Measurements from ENCODE around the gene ABO.
A peak's percentile ranks its signal among the peaks of the same experiment; 100 is the strongest.
"Not testable (repeated sequence)": the region's sequence is repeated elsewhere in the genome, so short reads cannot be mapped to it uniquely, and the experiment has no call there.

Gene ABO

DNA sequence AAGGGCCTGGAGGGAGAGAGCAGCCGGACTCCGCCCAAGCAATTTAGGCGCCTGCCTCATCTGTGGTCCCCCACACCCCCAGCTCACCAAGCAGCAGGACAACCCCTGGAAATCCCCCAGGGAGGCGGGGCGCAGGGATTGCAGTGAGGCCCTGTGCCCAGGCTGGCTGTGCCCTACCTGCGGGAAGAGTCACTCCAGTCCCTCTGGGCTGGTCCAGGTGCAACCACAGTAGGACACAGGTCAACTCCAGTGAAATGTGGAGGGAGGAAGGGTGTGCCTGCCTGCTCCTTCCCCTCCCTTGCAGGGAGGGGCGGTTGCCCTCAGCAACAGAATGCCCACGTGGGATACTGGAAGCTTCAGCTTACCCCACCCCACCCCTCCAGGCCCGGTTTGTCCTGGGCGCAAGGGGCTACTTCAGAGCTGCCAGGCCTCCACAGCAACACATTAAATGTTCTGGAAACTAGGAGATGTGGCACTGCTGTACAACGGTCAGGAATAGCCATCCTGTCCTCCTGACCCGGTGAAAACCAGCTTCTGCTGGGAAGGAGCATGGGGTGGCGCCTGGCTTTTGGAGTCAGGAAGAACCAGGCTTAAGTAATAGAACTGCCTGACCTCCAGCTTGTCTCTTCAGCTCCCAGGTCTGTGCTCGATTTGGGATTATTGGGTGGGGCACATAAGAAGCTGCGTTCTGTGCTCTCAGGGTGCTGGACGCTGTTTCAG lies 22.5 kb downstream of the ABO start:
- intact Hi-C loops (cut with DNase I): no loop called here
- DNase-seq: peak in 1 of 42 donors; percentile 19

DNA sequence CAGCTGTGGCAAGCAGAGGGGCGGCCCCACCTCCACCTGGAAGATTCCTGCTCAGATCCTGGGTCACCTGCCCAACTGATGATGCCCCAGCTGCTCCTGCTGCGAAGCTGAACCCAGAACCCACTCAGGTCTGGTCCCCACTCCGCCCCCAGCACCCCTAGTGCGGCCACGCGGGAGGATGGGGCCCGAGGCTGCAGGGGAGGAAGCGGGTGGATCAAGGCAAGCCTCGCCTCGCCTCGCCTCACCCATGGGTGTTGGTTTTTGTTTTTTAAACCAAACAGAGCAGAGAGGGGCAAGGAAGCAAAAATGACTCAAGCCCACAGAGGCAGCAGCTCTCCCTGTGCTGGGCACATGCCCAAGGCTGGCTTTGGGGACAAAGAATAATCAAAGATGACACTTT lies 23.2 kb downstream of the ABO start:
- peak in 1 of 42 donors; percentile 6 for DNase-seq
- intact Hi-C loops (cut with DNase I): no loop called here

DNA sequence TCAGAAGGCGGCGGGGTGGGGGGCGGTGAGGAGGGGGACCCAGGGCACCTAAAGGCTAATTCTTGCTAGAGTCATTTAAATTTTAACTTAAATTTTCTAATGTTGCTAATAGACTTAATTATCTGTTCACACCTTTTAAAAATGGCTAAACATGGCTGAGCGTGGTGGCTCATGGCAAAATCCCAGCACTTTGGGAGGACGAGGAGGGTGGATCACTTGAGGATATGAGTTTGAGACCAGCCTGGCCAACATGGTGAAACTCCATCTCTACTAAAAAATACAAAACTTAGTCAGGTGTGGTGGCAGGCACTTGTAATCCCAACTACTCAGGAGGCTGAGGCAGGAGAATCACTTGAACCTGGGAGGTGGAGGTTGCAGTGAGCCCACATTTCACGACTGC lies 23.8 kb downstream of the ABO start:
- intact Hi-C loops (cut with DNase I): not testable (repeated sequence)
- peak in 1 of 42 donors; percentile 7 for DNase-seq

DNA sequence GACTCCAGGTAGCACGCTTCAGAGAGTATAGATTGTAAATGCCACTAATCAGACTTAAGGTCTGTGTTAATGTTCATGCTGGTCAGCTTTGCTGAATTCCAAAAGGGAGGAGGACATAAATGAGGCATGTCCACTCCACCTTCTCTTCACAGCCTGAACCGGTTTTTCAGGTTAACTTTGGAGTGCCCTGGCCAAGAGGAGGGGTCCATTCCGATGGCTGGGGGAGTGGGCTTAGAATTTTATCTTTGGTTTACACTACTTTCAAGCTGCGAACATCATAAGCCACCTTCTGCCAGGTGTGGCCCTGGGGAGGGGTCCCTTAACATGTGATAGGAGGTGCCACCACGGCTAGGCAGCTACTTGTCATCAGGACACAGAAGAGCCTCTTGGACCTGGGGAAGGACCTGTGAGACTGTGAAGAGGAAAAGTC lies 24.2 kb downstream of the ABO start:
- intact Hi-C loops (cut with DNase I): no loop called here
- no peak for DNase-seq

DNA sequence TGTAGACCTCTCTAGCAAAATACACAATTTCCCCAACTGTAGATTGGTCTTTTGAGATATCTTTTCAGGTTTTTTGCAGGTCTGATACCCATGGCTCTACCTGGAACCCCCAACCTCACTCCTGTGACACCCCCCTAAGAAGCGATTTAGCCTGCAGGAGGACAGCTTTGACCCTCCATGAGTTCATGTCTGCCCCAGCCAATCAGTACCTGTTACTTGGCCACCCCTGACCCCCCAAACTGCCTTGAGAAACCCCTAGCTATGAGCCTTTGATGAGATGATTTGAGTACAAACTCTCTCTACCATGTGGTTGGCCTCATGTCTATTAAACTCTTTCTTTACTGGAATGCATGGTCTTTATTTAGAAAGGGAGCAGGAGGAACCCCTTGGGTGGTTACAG lies 25.7 kb downstream of the ABO start:
- no peak for DNase-seq
- intact Hi-C loops (cut with DNase I): no loop called here

DNA sequence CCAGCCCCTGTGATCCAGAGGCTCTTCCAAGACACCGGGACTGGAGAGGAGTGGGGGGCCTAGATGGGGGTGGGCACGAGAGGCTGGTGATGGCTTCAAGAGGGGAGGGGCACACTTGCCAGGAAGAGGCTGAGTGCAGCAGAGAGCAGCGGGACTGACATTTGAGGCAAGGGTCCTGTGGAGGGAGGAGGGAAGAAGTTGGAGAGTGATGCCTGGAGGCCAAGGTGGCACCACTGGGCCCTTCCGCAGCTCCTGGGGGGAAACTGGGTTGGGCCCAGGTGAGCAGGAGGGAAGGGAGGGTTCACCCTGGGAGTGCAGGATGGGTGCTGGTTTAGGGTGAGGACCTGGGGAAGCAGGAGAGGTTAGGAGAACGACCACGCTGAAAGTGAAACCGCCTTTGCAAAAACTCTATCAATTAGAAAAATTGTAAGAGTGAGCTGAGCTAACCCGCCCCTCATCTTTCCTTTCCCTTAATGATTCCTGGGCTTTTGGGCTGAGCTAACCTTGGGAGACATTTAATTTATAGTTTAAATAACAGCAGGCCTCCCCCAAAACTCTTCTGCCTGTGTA lies 26.2 kb downstream of the ABO start:
- intact Hi-C loops (cut with DNase I): no loop called here
- DNase-seq: no peak

DNA sequence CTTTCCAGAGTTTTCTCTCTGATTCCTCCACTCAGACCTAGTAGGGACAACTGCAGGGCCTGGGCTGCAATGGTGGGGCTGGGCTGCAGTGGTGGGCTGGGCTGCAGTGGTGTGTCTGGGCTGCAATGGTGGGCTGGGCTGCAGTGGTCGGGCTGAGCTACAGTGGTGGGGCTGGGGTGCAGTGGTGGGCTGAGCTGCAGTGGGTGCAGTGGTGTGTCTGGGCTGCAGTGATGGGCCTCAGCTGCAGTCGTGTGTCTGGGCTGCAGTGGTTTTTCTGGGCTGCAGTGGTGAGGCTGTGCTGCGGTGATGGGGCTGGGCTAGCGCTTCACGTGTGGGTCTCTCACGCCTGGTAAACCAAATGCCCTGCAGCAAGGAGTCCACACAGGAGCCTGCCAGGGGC lies 27.4 kb downstream of the ABO start:
- DNase-seq: peak in 1 of 42 donors; percentile 5
- intact Hi-C loops (cut with DNase I): no loop called here

DNA sequence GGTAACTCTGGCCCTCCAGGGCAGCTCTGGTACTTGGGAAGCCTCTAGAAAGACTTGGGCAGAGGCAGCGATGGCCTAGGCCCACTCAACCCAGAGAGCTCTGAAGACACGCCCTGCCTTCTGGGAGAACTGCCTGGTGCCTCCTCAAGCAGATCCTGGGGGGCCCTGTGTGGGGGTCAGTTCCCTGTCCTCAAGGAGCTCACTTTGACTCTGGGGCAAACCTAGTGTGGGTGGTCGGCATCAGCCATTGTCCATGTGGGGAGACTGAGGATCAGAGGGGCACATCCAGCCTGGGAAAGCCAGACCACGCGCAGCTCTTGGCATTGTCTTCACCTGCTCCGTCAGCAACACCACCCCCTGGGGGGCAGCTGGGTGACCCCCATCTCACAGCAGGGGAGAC lies 28.0 kb downstream of the ABO start:
- intact Hi-C loops (cut with DNase I): no loop called here
- peak in 1 of 42 donors; percentile 10 for DNase-seq

DNA sequence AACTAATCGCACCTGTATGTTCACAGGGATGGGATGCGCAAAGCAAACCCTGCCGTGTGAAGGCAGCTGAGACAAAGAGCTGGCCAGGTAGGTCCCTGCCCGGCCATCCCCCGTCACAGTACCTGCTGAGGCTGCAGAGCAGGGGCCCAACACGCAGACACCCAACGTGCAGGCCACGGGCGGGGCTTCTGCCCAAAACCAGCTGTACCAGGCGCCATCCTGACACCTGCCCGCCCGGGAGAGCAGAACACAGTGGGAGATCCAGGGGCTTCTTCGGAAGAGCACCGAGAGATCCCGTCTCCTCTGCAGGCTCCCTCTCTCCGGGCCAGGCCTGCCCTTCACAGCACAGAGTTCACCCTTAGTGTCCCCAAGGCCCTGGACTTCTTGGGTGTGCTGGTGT lies 28.4 kb downstream of the ABO start:
- DNase-seq: peak in 1 of 42 donors; percentile 14
- intact Hi-C loops (cut with DNase I): no loop called here

DNA sequence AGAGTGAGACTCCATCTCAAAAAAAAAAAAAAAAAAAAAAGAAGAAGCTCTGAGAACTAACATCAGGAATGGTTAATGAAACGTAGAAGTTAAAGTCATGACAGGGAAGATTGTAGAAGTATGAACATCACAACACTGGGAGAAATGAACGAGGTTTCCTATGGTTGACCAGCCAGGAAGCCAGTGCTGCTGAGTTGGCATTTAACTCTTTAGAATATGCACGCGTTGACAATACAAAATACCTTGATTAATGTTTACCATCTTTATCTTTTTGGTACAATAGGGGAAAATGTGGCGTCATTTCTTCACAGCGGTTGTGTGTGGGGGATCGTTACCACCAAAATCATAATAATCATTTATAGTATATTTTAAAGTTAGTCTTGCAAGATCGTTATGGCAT lies 32.0 kb downstream of the ABO start:
- intact Hi-C loops (cut with DNase I): no loop called here
- DNase-seq: no peak

DNA sequence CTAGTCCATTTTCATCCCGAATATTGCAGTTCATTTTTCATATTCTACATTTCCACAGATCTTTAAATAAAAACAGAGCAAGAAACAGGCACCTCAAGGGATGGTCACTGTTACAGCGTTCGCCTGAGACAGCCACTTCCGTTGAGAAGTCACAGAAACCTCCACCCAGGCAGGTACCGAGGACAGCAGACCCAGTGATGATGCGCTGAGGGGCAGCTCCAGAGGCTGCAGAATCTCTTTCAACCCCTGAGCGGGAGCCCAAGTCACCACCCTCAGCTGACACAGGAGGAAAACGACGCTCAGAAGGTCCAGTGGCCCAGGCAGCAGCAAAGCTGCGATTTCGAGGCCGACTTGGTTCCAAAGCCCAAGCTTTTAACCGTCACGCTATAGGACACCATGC lies 32.8 kb downstream of the ABO start:
- no peak for DNase-seq
- intact Hi-C loops (cut with DNase I): no loop called here

DNA sequence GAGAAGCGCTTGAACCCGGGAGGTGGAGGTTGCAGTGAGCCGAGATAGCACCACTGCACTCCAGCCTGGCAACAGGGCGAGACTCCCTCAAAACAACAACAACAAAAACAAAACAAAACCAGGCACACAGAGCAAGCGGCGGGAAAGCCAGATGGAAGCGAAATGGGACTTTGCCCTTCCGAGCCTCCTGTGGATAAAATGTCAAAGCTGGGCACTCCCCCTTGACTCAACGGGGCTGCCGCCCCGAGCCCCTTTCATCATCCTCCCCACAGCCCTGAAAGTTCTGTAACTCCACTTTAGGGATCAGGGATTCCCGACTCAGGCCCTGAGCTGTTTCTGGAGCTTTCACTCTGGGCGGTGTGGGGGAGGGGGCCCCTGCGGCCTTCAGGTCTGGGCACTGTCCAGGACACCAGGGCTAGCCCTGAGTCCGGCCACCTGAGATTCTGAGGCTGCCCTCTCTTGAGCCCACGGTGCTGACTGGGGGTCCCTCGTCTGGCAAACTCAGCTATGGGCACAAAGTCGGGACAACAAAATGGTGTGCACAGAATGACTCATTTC lies 35.4 kb downstream of the ABO start:
- intact Hi-C loops (cut with DNase I): no loop called here
- peak in 2 of 42 donors; percentile 6 to 8 for DNase-seq

DNA sequence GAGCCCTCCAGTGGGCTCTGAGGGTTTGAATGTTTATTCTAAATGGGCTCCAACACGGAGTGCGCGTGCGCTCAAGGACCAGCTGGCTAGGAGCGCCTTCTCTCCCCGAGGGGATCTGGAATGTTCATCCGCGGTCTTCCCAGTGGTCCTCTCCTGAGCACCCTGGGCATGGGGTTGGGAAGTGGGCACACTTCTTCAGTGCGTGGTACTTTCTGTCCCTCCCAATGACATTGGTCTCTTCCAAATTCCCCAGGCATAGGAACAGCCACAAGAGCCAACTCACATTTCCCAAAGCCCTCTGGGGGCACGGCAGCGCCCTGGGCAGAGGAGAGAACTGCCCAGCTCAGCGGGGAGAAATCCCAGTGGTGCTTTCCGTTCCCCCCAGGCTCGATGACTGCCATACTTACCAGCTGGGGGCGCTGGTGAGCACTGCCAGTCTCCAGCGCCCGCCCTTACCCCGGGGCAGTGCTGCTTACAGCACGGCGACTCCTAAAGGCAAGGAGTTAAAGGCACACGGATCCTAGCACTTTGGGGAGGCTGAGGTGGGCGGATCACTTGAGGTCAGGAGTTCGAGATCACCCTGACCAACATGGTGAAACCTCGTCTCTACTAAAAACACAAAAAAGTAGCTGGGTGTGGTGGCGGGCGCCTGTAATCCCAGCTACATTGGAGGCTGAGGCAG lies 36.0 kb downstream of the ABO start:
- intact Hi-C loops (cut with DNase I): no loop called here
- DNase-seq: peak in 40 of 42 donors; percentile 7 to 74 (median 44)

DNA sequence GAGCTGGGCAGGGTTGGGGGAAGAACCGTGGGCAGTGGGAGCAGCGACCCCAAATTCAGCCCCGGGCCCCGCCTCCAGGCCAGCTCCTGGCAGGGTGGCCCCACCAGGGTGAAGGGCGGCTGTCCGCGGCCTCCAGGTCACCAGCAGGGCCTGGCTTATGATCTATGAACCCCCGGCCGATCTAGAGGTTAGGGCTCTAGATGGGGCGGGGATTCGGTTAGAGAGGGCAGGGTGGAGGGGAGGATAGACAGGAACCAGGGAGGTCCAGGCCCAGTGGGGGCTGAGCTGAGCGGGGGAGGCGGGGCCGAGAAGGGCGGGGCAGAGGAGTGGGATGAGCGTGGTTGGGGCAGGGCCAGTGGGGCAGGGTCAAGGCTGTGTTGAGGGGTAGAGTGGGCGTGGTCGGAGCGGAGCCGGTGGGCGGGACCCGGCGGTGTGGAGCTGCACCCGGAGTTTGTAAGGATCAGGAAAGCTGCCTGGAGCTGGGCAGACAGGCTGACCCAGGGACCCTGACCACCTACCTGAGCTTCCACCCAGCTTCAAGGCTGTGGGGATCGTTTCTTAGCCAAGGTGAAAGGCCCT lies 36.6 kb downstream of the ABO start:
- intact Hi-C loops (cut with DNase I): no loop called here
- peak in 35 of 42 donors; percentile 2 to 68 (median 45) for DNase-seq

DNA sequence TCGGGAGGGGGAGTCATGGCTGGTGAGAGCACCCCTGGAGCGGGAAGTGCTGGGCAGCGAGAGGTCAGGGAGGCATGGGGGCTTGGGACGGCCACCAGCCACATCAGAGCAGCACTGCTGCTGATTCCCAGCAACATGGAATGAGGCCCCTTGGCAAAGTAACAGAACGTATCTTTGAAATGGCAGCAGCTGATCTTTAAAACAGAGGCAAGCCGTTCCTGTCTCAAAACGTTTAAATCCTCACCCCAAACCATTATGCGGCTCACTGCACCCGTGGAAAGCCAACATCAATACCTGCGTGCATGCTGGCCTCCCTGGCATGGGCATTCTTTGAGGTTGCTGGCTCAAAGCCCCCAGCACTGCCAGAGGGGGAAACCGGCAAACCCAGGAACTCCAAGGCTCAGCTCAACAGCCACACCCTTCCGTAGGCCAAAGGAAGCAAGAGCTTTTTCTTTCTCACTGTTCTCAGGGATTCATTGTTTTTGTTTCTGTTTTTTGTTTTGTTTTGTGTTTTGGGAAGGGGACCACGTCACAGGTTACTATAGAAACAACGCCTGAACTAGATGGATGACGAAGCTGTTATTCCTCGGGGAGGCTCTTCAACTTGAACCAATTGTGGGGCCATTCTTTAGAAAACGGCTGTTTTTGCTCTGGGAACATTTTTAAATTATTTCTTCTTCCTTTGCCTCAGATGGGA lies 37.8 kb downstream of the ABO start:
- peak in 2 of 42 donors; percentile 5 to 32 for DNase-seq

DNA sequence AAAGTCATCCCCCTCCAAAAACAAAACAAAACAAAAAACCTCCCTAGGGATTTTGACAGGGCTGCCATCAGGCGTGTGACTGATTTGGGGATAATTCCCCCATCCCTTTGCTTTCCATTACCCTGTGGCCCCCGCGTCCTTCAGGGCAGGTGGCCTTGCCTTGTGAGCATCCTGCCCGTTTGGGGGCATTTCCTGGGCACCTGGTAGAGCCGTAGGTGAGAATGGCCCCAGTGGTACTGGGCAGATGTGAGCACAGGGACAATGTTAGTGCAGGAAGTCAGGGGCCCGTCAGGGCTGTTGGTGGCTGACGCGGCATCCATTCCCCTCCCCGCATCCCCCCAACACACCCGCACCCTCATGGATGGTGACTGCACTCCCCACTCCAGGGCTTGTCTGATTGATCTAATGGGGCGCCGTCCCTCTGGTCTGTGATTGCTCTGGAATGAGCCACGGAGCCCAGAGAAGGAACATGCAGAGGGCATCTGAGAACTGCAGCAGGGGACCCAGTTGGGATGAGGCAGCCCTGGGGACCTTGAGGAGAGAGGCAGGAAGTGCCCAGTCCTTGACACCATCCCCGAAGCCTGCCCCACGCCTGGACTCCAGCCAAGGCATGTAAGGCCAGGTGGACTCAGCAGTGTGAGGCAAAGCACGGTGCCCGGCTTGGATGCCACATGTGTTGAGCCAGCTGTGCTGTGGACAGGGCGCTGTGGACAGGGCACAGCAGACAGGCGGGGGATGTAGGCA lies 38.5 kb downstream of the ABO start:
- peak in 3 of 42 donors; percentile 9 to 35 (median 30) for DNase-seq
- intact Hi-C loops (cut with DNase I): not testable (repeated sequence)

More for the DNA sequence above, 37.8 kb downstream of the ABO start:
- intact Hi-C loops (cut with DNase I): no loop called here

DNA sequence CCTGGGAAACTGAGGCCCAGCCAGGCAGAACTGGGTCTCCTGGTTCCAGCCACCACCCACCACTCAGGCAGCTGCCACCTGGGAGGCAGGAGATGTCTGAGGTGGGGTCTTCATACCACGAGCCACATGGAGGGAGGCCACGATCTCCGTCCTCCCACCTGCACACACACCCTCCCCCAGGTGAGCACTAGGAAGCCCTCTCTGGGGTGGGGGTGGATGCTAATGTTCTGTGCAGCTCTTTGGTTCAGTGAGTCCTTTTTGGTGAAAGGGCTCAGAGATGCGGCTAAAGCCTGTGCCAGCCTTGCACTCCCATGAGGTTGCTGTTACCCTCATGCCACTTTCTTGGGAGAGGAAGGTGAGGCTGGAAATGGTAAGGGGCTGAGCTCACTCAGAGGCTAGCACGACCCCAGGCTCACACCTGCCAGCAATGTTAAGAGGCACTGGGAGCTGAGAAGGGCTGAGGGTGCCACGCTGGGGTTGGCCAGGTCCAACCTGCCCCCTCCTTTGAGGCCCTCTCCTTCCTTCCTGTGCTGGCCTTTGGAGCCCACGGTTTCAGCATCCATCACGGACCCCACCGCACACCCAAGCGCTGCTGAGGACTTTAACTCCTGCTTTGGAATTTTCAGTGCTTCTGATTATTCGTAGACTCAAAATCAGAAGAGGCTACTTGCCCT lies 39.3 kb downstream of the ABO start:
- peak in 3 of 42 donors; percentile 6 to 22 (median 17) for DNase-seq
- intact Hi-C loops (cut with DNase I): no loop called here
